D341Med (cell line): Measurements from ENCODE around the gene ADAM10.

Experiments
- DNase-seq: peaks from one replicate; pipeline ENCODE4 v3.0.0; 2012; ENCODE audit warnings: low spot score

The ADAM10 gene

DNA sequence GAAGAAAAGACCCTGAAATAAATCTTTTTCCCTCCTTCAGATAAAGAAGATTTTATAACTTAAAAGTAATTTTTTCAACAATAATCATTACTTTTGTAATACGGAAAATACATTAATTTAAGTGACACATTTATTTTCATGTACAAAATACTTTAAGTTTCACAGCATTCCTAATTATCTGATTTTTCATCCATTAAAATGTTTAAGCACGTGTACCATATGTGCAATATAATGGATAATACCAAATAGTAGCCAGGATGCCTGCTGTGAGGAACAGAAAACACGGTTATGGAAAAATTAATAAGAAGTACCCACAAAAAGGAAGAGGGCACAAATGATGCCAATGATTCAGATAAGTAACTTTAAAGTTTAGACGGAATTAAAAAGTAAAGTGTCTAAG, 33.5 kb downstream of the ADAM10 start:
- DNase-seq, result no peak

- DNase-seq, result no peak
Observed at GRCh38 chr15:58715266-58715917, 34.1 kb downstream of the ADAM10 start.

- DNase-seq, result no peak
Observed at GRCh38 chr15:58710701-58711100, 38.8 kb downstream of the ADAM10 start.

GRCh38 chr15:58707397-58707796, 42.1 kb downstream of the ADAM10 start:
- no peak for DNase-seq

- DNase-seq, result no peak
Observed at GRCh38 chr15:58705105-58705504, 44.4 kb downstream of the ADAM10 start.

DNA sequence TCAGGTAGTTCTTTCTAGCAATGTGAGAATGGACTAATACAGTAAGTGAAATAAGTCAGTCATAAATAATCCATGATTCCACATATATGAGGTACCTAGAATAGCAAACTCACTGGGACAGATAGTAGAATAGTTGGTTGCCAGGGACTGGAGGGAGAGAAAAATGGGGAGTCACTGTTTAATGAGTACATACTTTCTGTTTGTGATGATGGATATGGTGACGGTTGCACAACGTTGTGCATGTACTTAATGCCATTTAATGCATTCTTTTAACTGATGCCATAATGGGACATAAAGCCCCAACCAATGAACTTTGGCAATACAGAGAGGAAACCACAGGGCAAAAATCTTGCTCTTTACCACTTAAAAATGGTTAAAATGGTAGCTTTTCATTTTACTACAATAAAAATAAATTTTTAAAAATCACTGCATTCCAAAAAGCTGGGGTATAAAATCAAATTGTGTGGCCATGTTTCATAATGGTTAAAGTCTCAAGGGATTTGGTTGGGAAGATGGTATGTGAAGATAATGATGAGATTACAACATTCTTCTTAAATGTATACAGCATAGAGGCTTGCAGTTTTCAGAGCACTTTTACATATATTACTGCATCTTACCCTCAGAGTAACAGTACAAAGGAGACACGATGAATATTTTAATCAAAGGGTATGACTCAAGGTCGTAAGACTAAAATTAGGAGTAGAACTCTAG, 45.2 kb downstream of the ADAM10 start:
- no peak for DNase-seq

GRCh38 chr15:58703610-58704009, 45.9 kb downstream of the ADAM10 start:
- no peak for DNase-seq

DNA sequence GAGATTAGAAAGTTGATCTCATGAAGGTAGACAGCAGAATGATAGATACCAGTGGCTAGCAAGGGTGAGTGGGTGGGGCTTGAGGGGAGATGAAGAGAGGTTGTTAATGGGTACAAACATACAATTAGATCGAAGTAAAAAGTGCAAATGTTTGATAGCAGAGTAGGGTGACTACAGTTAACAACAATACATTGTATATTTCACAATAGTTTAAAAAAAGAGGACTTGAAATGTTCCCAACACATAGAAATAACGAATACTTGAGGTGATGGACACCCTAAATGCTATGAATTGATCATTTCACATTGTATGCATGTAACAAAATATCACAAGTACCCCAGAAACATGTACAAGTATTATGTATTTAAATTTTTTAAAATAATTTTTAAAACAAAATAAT, 47.3 kb downstream of the ADAM10 start:
- DNase-seq, result no peak

GRCh38 chr15:58701376-58701775, 48.1 kb downstream of the ADAM10 start:
- DNase-seq, result no peak

DNA sequence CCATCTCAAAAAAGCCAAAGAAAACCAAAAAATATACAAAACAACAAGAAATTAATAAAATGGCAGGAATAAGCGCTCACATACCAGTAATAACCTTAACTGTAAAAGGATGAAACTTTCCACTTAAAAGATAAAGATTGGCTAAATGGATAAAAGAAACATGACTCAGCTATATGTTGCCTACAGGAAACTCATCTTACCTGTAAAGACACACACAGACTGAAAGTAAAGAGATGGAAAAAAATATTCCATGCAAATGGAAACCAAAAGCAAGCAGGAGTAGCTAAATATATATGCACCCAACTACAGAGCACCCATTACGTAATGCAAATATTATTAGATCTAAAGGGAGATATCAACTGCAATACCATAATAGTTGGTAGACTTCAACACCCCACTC, 49.7 kb downstream of the ADAM10 start:
- no peak for DNase-seq

- no peak for DNase-seq
Observed at GRCh38 chr15:58698887-58699641, 50.4 kb downstream of the ADAM10 start.

DNA sequence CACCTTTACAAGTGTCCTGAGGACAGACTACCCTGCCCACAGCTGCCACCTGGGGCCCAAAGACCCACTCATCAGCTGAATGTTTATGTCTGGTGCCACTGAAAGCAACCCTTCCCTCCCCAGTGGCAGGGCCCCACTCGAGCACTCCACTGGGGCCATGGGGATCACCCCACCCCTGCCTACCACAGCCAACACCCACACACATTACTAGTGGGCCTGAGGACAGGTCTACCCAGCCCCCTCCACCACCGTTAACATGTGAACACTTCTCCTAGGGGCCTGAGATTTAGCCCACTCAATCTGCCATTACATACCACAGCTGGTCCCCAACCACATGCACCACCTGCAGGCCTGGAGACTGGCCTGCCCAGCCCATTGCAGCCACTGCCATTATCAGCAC, 52.3 kb downstream of the ADAM10 start:
- DNase-seq, result no peak

DNA sequence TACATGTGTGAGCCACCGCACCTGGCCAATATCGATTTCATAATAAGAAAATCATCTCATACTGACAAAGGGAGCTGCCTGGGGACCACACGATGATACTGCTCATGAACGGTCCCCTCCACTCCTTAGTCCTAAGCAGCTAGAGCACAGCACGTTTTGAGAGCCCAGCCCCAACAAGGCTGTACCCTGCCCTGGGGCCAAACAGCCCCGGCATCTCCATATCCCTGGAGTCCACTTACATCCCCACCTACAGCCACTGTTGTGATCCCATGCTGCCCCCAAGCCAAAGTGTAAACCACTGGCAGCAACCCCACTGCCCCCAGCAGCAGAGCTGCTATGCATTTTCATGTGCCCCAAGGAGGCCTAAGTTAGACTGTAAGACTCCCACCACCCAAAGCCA, 52.8 kb downstream of the ADAM10 start:
- DNase-seq, result no peak

DNA sequence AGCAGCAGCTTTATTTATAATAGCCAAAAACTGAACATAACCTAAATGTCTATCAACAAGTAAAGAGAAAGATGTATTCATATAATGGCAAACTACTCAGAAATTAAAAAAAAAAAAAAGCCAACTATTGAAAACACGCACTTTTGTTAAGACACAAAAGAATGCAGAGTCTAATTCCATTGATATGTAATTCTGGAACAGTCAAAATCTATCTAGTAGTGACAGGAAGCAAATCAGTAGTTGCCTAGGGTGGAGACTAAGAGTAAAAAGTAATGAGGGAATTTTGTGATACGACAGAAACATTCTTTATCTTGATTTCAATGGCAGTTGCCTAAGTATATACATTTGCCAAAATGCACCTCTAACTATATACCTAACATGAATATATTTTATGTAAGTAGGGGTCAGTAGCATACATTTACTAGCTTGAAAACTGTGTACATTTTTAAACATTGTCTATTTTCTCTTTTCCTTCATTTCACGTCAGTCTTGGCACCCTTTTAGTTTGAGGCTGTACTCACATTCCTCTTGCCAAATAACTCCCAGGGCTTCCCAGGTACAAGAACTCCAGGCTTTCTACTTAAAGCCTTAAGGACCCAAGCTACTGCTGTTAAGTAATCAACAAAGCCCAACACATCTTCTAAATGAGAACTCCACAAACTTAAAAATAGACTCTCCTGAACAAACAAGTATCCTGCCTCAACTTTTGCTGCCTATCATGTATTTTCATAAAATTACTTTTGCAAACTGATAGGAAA, 54.7 kb downstream of the ADAM10 start:
- no peak for DNase-seq

DNA sequence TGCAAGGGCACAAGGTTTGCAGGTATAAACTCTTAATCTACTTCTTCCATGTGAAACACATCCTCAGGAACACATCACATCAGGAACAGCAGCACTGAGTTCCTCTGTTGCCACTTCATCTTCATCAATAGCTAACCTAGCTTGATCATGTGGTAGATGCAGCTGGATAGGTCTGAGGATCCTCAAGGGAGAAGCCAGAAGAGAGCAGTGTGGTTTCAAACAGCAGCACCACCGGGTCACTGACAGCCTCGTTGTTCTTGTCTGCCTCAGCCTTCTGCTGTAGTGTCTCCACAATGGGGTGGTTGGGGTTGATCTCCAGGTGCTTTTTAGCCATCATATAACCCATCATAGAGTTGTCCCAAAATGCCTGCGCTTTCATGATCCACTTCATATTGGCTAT, 58.8 kb downstream of the ADAM10 start:
- DNase-seq, result peak; percentile 15

DNA sequence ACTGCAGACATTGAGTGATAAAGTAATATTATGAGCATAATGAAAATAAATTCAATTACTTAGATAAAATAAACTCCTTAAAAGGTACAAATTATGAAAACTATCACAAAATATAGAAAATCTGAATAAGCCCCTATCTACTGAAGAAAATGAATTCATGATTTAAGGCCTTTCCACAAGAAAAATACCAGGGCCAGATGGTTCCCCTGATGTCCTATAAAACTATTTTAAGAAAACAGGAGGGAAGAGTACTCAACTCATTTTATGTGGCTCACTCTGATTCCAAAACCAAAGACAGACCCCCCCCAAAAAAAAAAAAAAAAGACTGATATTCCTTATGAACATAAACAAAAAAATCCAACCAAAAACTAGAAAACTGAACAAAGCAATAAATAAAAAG, 59.9 kb downstream of the ADAM10 start:
- no peak for DNase-seq

GRCh38 chr15:58686286-58686685, 63.2 kb downstream of the ADAM10 start:
- no peak for DNase-seq

DNA sequence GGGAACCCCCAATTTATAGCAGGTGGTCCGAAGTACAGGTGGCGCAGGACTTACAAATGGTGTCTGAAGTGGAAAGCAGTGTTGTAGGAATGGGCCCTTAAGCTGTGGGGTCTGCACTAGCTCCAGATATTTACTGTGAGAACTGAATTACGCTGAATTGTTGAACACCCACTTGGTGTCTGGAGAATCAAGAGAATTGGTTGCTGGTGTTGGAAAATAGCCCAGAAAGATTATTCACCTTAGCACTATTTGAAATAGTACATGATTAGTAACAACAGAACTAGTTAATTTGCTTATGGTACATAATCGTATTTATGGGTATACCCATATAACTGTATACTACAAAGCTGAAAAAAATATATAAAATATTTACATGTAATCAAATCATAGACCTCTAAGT, 64.8 kb downstream of the ADAM10 start:
- DNase-seq, result no peak

DNA sequence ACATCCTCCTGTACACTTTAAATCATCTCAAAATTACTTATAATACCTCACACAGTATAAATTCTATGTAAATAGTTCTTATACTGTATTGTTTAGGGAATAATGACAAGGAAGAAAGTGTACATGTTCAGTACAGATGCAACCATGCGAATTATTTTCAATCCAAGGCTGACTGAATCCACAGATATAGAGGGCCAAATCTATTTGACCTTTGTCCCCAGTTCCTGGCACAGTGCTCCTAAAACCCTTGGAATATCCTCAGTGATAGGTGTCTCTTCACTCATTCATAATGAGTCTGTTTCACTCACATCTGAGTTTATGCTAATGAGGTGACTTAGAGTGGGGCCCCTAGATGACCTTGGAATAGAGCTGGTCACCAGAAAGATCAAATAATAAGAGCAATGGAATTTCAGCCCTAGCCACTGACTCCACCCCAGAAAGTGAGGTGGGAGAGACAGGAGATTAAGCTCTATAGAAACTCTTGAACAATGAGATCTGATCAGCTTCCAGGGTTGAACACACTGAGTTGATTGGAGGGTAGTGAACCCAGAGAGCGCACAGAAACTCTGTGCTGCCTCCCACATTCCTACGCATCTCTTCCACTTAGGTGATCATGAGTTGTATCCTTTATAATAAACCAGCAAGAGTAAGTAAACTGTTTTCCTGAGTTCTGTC, 65.3 kb downstream of the ADAM10 start:
- DNase-seq, result no peak

GRCh38 chr15:58682234-58682633, 67.3 kb downstream of the ADAM10 start:
- no peak for DNase-seq

DNA sequence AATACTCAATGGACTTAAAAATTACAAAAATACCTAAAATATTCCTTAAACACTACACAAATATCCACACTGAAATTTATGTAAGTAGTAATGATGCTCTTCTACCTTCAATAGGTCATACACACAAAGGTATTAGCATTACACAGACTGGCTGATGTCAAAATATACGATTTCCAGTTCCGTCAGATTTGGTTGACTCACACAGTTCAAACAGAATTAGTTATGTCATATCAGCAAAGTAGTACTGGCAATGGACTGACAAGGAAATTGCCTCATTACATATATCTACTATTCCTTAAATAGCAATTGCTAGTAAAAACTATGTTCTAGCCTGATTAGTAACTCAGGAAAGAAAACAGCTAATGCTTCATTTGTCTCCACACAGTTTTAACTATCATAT, 70.8 kb downstream of the ADAM10 start:
- DNase-seq, result no peak

DNA sequence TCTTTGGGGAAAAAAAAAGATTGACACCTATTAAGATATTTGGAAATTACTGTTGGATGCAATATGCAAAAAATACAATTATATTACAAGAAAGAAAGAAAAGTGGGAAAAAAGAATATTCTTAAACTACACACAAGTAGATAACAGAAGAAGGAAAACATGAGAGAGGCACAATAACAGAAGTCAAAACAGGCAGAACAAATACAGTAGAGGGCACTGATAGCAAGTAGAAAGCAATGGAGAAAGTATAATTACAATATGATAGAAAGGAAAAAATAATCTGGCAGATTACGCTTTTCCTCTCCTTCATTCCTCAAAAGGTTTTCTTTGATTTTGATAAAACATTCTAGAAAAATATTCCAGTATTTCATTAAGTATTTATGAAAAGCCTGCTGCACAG, 72.1 kb downstream of the ADAM10 start:
- no peak for DNase-seq
